Tibial artery (tissue), 4 donors: ENCODE results near the gene CA12.

Experiments used
- DNase-seq, 2 donors: peaks; one replicate each; pipeline ENCODE4 v3.0.0-alpha.2; 2019
- H3K27ac ChIP-seq, 2 donors: fragments of 200-600 bp; sonication (generic) in 1 of 2; 1 replicate in 1 of 2; 2 replicates in 1 of 2; pipeline ENCODE4 v1.5.1; 2018 to 2019; ENCODE audit warnings: mild to moderate bottlenecking in 1 of 2
- H3K27me3 ChIP-seq, 2 donors: fragments of 200-600 bp; sonication (generic) in 1 of 2; one replicate each; pipeline versions ENCODE4 v1.5.1 to v1.6.0; 2016 to 2019
- H3K36me3 ChIP-seq, 3 donors: fragments of 200-600 bp; sonication (generic) in 2 of 3; one replicate each; pipeline ENCODE4 v1.5.1; 2016 to 2019; ENCODE audit warnings: mild to moderate bottlenecking in 2 of 3
- H3K4me1 ChIP-seq, 4 donors: fragments of 200-600 bp; sonication (generic) in 2 of 4; 1 replicate in 3 of 4; 2 replicates in 1 of 4; pipeline ENCODE4 v1.5.1; 2016 to 2019
- H3K4me3 ChIP-seq, 2 donors: fragments of 200-600 bp; sonication (generic) in 1 of 2; 1 replicate in 1 of 2; 2 replicates in 1 of 2; pipeline ENCODE4 v1.5.1; 2018 to 2019; ENCODE audit warnings: mild to moderate bottlenecking in 2 of 2
- H3K9me3 ChIP-seq, 3 donors: fragments of 200-600 bp; sonication (generic) in 1 of 3; one replicate each; pipeline ENCODE4 v1.5.1; 2016 to 2019
- CTCF ChIP-seq, 2 experiments: fragments of 200-600 bp in 1 of 2; fragments of 450-650 bp in 1 of 2; IDR thresholded peaks; one replicate each; pipeline ENCODE4 v1.5.1; 2017 to 2019; ENCODE audit warnings: antibody characterized with exemption in 2 of 2, mild to moderate bottlenecking in 1 of 2, moderate library complexity in 1 of 2
- intact Hi-C: fragments of 100-400 bp; cut with DNase I; formaldehyde crosslinking; loops from one replicate; pipeline ENCODE4 v1.15.0; 2023; ENCODE audit warnings: low total_unique reads

Gene CA12

GRCh38 chr15:63313825-63314224 lies 67.8 kb downstream of the CA12 start:
- no peak for TF ChIP-seq CTCF (IDR thresholded peaks at IDR 0.05)
- Histone ChIP-seq H3K9me3 (no peaks in the 10 kb centered on the region), H3K4me1 (no peaks in the 10 kb centered on the region), H3K4me3 (no peak overlapping the region), H3K27me3 (no peaks in the 10 kb centered on the region), H3K36me3 (no peaks in the 10 kb centered on the region), H3K27ac (no peak overlapping the region)
- intact Hi-C loops, result no loop called here
- DNase-seq, result no peak

GRCh38 chr15:63312286-63312685 lies 69.4 kb downstream of the CA12 start:
- Histone ChIP-seq H3K4me1 (peaks cover 0 to 3% (median 0%) of the 10 kb centered on the region in 4 donors), H3K27me3 (no peaks in the 10 kb centered on the region), H3K9me3 (no peaks in the 10 kb centered on the region), H3K4me3 (no peak overlapping the region), H3K27ac (no peak overlapping the region), H3K36me3 (peaks cover 0 to 5% (median 1%) of the 10 kb centered on the region in 3 donors)
- TF ChIP-seq CTCF (IDR thresholded peaks at IDR 0.05), result no peak
- DNase-seq, result no peak
- intact Hi-C loops, result no loop called here

GRCh38 chr15:63310646-63311045 lies 71.0 kb downstream of the CA12 start:
- Histone ChIP-seq H3K27me3 (no peaks in the 10 kb centered on the region), H3K4me3 (no peak overlapping the region), H3K27ac (no peak overlapping the region), H3K9me3 (no peaks in the 10 kb centered on the region), H3K4me1 (peaks cover 0 to 3% (median 0%) of the 10 kb centered on the region in 4 donors), H3K36me3 (peaks cover 16 to 22% (median 18%) of the 10 kb centered on the region in 3 donors)
- TF ChIP-seq CTCF (IDR thresholded peaks at IDR 0.05), result no peak
- intact Hi-C loops, result no loop called here
- no peak for DNase-seq

GRCh38 chr15:63308947-63309346 lies 72.7 kb downstream of the CA12 start:
- peaks cover 29 to 39% (median 30%) of the 10 kb centered on the region in 3 donors for H3K36me3 ChIP-seq
- intact Hi-C loops, result no loop called here
- no peaks in the 10 kb centered on the region for H3K27me3 ChIP-seq
- DNase-seq, result no peak
- TF ChIP-seq CTCF (IDR thresholded peaks at IDR 0.05), result no peak
- H3K4me1 ChIP-seq, result peaks cover 0 to 3% (median 0%) of the 10 kb centered on the region in 4 donors
- no peak overlapping the region for H3K4me3 ChIP-seq
- H3K27ac ChIP-seq, result no peak overlapping the region
- H3K9me3 ChIP-seq, result no peaks in the 10 kb centered on the region

GRCh38 chr15:63308491-63308890 lies 73.2 kb downstream of the CA12 start:
- H3K4me3 ChIP-seq, result no peak overlapping the region
- H3K4me1 ChIP-seq, result peaks cover 0 to 3% (median 0%) of the 10 kb centered on the region in 4 donors
- H3K36me3 ChIP-seq, result peaks cover 33 to 42% (median 34%) of the 10 kb centered on the region in 3 donors
- no peaks in the 10 kb centered on the region for H3K9me3 ChIP-seq
- intact Hi-C loops, result no loop called here
- no peak for TF ChIP-seq CTCF (IDR thresholded peaks at IDR 0.05)
- H3K27ac ChIP-seq, result no peak overlapping the region
- DNase-seq, result no peak
- H3K27me3 ChIP-seq, result no peaks in the 10 kb centered on the region
